ENCODE results near the gene LYL1. TPM values are rescaled to one million over a fixed set of nuclear protein-coding genes. Genes with fewer than 3 reads are reported as not detected.

LYL1 gene
- total and polyA plus RNA-seq, 12 donors, result 0.38 to 22.5 (median 9.2) TPM

DNA sequence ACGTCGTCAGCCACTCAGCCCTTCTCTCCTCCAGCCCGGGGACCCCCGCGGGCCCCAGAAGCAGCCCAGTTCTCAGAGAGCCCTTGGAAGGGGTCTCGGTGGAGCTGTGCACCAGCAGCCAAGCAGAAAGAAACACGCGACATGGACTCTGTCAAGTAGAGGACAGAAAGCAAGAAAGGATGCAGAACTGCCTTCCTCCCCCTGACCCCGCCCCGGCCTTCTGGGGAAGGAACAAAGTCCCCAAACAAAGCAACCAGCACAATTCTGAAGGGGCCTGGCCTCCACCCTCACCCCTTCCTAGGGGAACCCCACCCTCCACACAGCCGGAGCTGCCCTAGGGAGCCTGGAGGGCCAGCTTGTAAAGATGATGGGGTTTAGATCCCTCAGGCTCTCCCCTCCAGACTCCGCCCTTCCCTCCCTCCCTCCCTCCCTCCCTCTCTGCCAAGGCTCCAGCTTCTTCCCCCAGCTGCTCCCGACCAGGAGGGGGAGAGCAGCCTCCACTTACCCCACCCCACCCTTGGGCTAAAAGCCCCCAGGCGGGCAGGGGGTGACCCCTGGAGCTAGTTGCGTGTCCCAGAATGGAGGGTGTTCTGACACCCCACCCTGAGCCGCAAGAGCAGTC is 7.8 kb downstream of the LYL1 start:
- WGBS, 4 donors, result 53 to 81% (median 62%) methylated on average over 12 to 16 of the region's 16 CpGs
- H3K27me3 ChIP-seq, result peaks cover 8% of the 10 kb centered on the region
- no peak for DNase-seq
- intact Hi-C loops (cut with DNase I), result loop anchor here in 1 of 2 donors (5.0 kb wide), 1 partner anchor 113 kb away; no protein-coding TSS in a partner anchor
- H3K4me1 ChIP-seq (replicated peaks in 1 of 2), result peaks cover 12 to 21% of the 10 kb centered on the region in 2 donors
- no peaks in the 10 kb centered on the region for H3K36me3 ChIP-seq (replicated peaks in 1 of 2)
- TF ChIP-seq, protein P1, sequence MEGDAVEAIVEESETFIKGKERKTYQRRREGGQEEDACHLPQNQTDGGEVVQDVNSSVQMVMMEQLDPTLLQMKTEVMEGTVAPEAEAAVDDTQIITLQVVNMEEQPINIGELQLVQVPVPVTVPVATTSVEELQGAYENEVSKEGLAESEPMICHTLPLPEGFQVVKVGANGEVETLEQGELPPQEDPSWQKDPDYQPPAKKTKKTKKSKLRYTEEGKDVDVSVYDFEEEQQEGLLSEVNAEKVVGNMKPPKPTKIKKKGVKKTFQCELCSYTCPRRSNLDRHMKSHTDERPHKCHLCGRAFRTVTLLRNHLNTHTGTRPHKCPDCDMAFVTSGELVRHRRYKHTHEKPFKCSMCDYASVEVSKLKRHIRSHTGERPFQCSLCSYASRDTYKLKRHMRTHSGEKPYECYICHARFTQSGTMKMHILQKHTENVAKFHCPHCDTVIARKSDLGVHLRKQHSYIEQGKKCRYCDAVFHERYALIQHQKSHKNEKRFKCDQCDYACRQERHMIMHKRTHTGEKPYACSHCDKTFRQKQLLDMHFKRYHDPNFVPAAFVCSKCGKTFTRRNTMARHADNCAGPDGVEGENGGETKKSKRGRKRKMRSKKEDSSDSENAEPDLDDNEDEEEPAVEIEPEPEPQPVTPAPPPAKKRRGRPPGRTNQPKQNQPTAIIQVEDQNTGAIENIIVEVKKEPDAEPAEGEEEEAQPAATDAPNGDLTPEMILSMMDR (IDR thresholded peaks at IDR 0.05), result no peak
- TF ChIP-seq POLR2A (IDR thresholded peaks at IDR 0.05), result no peak
- no peaks in the 10 kb centered on the region for H3K9me3 ChIP-seq (replicated peaks in 1 of 3)
- no peak overlapping the region for H3K4me3 ChIP-seq
- no peak overlapping the region for H3K27ac ChIP-seq

DNA sequence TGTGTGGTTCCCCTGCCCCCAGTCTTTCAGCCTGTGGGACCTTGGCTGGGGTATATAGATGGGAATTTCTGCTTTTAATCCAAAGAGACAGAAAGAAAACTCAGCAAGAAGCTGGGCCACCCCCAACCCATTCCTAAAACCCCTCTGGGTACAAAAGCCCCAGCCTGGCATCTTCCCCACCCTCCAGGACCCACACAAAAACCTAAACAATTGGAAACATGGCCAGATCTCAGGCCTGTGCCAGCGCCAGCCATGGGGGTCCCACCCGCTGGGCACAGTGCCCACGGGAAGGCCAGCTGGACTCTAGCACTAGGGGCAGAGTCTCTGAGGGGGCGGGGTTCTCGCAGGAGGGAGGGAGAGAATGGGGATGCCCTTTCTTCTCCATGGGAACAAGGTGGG is 8.6 kb downstream of the LYL1 start:
- TF ChIP-seq POLR2A (IDR thresholded peaks at IDR 0.05), result no peak
- TF ChIP-seq, protein P1 (IDR thresholded peaks at IDR 0.05), result peak in 1 of 6 experiments; percentile 39
- peaks cover 8% of the 10 kb centered on the region for H3K27me3 ChIP-seq
- no peak for DNase-seq
- intact Hi-C loops (cut with DNase I), result loop anchor here in 1 of 2 donors (5.0 kb wide), 1 partner anchor 112 kb away; no protein-coding TSS in a partner anchor
- H3K27ac ChIP-seq, result no peak overlapping the region
- H3K4me3 ChIP-seq, result no peak overlapping the region
- WGBS, 4 donors, result 33 to 60% (median 54%) methylated on average over 1 to 5 of the region's 5 CpGs
- H3K9me3 ChIP-seq (replicated peaks in 1 of 3), result no peaks in the 10 kb centered on the region
- H3K4me1 ChIP-seq (replicated peaks in 1 of 2), result peaks cover 12 to 20% of the 10 kb centered on the region in 2 donors
- H3K36me3 ChIP-seq (replicated peaks in 1 of 2), result no peaks in the 10 kb centered on the region

DNA sequence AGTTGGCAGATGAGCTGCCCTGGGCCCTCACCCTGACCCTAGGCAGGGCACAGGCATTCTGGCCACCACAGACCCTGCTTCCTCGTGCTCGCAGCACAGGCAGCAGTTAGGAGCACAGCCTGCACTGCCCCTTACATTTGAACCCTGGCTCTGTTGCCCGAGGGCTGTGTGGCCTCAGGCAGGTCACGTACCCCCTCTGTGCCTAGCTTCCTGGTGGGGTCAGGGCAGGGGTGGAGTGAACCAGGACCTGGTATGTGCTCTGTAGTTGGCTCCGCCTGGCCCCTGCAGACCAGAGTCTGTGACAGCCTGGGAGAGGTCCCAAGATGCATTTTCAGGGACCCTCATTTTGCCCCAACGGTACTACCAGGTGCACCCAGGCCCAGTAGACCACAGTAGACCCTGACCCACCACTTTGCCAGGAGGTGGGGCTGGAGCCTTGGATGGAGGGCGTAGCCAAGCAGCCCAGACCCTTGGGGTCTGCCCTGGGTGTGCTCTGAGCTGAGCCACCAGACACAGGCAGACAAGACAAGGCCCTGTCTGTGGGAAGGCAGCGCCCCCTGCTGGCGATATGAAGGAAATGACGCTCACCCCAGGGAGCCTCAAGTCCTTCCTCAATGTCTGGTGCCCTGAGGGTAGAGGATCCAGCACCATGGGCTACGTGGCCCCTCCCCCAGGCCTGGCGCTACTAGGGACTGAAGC is 9.1 kb downstream of the LYL1 start:
- no peaks in the 10 kb centered on the region for H3K9me3 ChIP-seq (replicated peaks in 1 of 3)
- DNase-seq, result peak; percentile 68 to 92 (median 80)
- H3K36me3 ChIP-seq (replicated peaks in 1 of 2), result no peaks in the 10 kb centered on the region
- peaks cover 6 to 15% of the 10 kb centered on the region in 2 donors for H3K4me1 ChIP-seq (replicated peaks in 1 of 2)
- intact Hi-C loops (cut with DNase I), result loop anchor here (2.0 to 5.0 kb wide), 2 partner anchors 111 to 115 kb away; no protein-coding TSS in a partner anchor
- TF ChIP-seq, protein P1 (IDR thresholded peaks at IDR 0.05), result peak; percentile 90 to 97 (median 94)
- TF ChIP-seq POLR2A (IDR thresholded peaks at IDR 0.05), result no peak
- H3K27ac ChIP-seq, result peak overlapping the region in 1 of 5 donors; percentile 21
- H3K27me3 ChIP-seq, result peaks cover 8% of the 10 kb centered on the region
- no peak overlapping the region for H3K4me3 ChIP-seq
- 34 to 44% (median 38%) methylated on average over 6 to 12 of the region's 12 CpGs for WGBS, 4 donors

DNA sequence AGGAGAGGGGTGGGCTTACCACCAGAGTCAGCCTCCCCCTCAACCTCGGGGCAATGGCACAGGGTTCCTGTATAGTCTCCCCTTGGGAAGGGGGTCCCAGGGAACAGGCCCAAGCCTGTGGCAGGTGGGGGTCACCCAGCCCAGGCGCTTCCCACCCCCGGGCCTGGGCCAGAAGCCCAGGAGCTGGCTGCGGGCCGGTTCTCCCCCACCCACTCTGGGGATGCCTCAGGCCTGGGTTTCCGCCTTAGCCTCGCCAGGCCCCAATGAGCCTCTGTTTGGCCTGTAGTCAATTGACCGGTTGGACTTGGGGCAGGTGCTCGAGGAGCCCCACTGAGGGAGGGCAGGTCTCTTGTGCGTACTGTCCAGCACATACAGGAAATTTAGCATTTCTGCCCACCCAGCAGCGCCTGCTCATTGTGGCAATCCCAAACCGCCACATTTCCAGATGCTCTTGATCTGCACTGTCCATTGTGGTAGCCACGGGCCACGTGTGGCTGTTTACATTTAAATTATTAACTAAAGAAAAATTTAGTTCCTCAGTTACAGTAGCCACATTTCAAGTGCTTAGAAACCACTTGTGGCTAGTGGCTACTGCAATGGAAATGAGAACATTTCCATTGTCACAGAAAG is 9.9 kb downstream of the LYL1 start:
- 76 to 94% (median 82%) methylated on average over 7 to 14 of the region's 14 CpGs for WGBS, 4 donors
- H3K9me3 ChIP-seq (replicated peaks in 1 of 3), result no peaks in the 10 kb centered on the region
- peaks cover 8% of the 10 kb centered on the region for H3K27me3 ChIP-seq
- no peak for DNase-seq
- H3K4me3 ChIP-seq, result no peak overlapping the region
- no peak for TF ChIP-seq POLR2A (IDR thresholded peaks at IDR 0.05)
- TF ChIP-seq, protein P1 (IDR thresholded peaks at IDR 0.05), result no peak
- intact Hi-C loops (cut with DNase I), result loop anchor here (2.0 to 5.0 kb wide), 2 partner anchors 110 to 114 kb away; no protein-coding TSS in a partner anchor
- H3K36me3 ChIP-seq (replicated peaks in 1 of 2), result no peaks in the 10 kb centered on the region
- H3K27ac ChIP-seq, result peak overlapping the region in 2 of 5 donors; percentile 49 to 65
- H3K4me1 ChIP-seq (replicated peaks in 1 of 2), result peaks cover under 1 to 15% of the 10 kb centered on the region in 2 donors

Measured in adrenal gland (tissue), 12 donors.